Osteocyte (in vitro differentiated cells): ENCODE measurements around the gene RASSF10. TPM values are rescaled to one million over a fixed set of nuclear protein-coding genes. Genes with fewer than 3 reads are reported as not detected.

ENCODE experiments used
- DNase-seq: peaks from one replicate; pipeline ENCODE4 v3.0.0; 2021; ENCODE audit warnings: mixed read lengths; ENCODE audit not compliant: unreplicated experiment; ENCODE audit errors: extremely low spot score
- H3K27ac Mint-ChIP-seq: one replicate; pipeline ENCODE4 v1.8.0; 2021; ENCODE audit warnings: mild to moderate bottlenecking, mixed read lengths; ENCODE audit not compliant: unreplicated experiment
- H3K27me3 Mint-ChIP-seq: one replicate; pipeline ENCODE4 v1.8.0; 2021; ENCODE audit warnings: mixed read lengths; ENCODE audit not compliant: unreplicated experiment
- H3K36me3 Mint-ChIP-seq: one replicate; pipeline ENCODE4 v1.8.0; 2021; ENCODE audit warnings: mixed read lengths; ENCODE audit not compliant: unreplicated experiment
- H3K4me1 Mint-ChIP-seq: one replicate; pipeline ENCODE4 v1.8.0; 2021; ENCODE audit warnings: mixed read lengths; ENCODE audit not compliant: unreplicated experiment
- H3K4me3 Mint-ChIP-seq: one replicate; pipeline ENCODE4 v1.8.0; 2021; ENCODE audit warnings: mild to moderate bottlenecking, moderate library complexity, mixed read lengths; ENCODE audit not compliant: unreplicated experiment
- H3K9me3 Mint-ChIP-seq: one replicate; pipeline ENCODE4 v1.8.0; 2021; ENCODE audit warnings: mixed read lengths; ENCODE audit not compliant: unreplicated experiment
- total RNA-seq: library from RNA; stranded (reverse); gene quantifications from 2 replicates; pipeline ENCODE4 v1.2.1, GENCODE V29; 2021
- TF ChIP-seq, protein P1 (sequence below): fragments of 200-600 bp; sonication (generic); IDR thresholded peaks from 2 replicates; pipeline ENCODE4 v1.5.0; 2021; ENCODE audit warnings: antibody characterized with exemption, mild to moderate bottlenecking, moderate library complexity

The RASSF10 gene
- total RNA-seq, 1 donor from 2014 or later: not detected

DNA sequence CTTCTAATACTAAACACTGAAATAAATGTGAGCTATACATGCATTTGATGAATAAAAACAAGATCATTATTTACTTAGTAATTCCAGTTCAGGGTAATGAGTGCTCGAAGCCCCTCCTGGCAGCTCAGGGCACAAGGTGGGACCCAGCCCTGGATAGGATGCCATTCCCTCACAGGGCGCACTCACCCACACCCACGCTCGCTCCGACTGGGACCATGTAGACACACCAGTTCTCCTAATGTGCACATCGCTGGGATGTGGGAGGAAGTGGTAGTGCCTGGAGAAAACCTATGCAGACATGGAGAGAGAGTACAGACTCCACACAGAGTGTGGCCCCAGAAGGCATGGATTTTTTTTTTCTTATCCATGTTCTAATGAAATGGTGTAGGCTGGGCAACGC, 44.5 kb upstream of the RASSF10 start:
- Mint-ChIP-seq H3K36me3 (no peaks in the 10 kb centered on the region), H3K4me1 (peaks cover 4% of the 10 kb centered on the region), H3K27ac (no peak overlapping the region), H3K9me3 (no peaks in the 10 kb centered on the region), H3K4me3 (no peak overlapping the region), H3K27me3 (peaks cover 49% of the 10 kb centered on the region)
- DNase-seq: no peak
- TF ChIP-seq, protein P1, sequence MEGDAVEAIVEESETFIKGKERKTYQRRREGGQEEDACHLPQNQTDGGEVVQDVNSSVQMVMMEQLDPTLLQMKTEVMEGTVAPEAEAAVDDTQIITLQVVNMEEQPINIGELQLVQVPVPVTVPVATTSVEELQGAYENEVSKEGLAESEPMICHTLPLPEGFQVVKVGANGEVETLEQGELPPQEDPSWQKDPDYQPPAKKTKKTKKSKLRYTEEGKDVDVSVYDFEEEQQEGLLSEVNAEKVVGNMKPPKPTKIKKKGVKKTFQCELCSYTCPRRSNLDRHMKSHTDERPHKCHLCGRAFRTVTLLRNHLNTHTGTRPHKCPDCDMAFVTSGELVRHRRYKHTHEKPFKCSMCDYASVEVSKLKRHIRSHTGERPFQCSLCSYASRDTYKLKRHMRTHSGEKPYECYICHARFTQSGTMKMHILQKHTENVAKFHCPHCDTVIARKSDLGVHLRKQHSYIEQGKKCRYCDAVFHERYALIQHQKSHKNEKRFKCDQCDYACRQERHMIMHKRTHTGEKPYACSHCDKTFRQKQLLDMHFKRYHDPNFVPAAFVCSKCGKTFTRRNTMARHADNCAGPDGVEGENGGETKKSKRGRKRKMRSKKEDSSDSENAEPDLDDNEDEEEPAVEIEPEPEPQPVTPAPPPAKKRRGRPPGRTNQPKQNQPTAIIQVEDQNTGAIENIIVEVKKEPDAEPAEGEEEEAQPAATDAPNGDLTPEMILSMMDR: no peak

DNA sequence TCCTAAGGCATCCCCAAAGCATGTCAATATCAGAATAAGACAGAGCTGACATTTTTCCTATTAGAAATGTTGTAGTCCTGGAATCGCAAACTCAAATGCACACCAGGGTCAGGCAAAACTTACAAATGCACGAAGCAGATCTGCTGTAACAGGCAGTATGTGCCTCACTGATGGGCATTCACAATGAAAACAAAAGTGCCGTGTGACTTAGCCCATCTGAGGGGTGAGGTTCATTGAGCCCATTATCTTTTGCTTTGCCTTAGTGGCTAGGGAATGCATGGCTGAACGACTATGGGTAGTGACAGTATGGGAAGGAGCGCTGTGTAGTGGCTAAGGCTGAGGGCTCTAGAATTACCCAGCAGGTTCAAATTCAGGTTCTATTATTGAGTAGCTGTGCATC, 43.1 kb upstream of the RASSF10 start:
- peaks cover 46% of the 10 kb centered on the region for H3K27me3 Mint-ChIP-seq

GRCh38 chr11:12968101-12968500, 41.0 kb upstream of the RASSF10 start:
- no peaks in the 10 kb centered on the region for H3K9me3 Mint-ChIP-seq
- H3K4me3 Mint-ChIP-seq: no peak overlapping the region
- H3K27me3 Mint-ChIP-seq: peaks cover 48% of the 10 kb centered on the region
- DNase-seq: no peak
- H3K4me1 Mint-ChIP-seq: peaks cover 4% of the 10 kb centered on the region
- TF ChIP-seq, protein P1: no peak
- H3K36me3 Mint-ChIP-seq: no peaks in the 10 kb centered on the region
- no peak overlapping the region for H3K27ac Mint-ChIP-seq

More for the DNA sequence above, 43.1 kb upstream of the RASSF10 start:
- Mint-ChIP-seq H3K9me3 (no peaks in the 10 kb centered on the region), H3K27ac (no peak overlapping the region), H3K4me3 (no peak overlapping the region), H3K4me1 (peaks cover 4% of the 10 kb centered on the region), H3K36me3 (no peaks in the 10 kb centered on the region)
- DNase-seq: no peak
- TF ChIP-seq, protein P1: no peak

DNA sequence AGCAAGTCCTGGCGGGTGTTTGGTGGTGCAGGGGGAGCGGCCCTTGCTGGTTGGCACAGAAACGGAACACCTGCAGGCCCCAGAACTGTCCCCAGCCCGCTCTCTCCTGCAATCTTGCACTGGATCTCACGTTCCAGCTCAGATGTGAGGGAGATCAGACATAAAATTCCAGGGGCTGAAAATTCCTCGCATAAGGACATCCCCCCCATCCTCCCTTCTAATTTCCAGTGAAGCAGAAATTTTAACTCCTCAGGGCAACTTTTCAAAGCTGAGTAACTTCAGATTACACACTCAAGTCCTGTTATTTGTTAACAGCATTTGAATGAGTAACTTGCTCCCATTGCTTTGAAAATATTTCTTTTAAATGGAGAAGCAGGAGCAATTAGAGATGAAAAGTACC, 40.3 kb upstream of the RASSF10 start:
- Mint-ChIP-seq H3K9me3 (no peaks in the 10 kb centered on the region), H3K27ac (no peak overlapping the region), H3K27me3 (peaks cover 49% of the 10 kb centered on the region), H3K4me3 (no peak overlapping the region), H3K36me3 (no peaks in the 10 kb centered on the region), H3K4me1 (peaks cover 4% of the 10 kb centered on the region)
- no peak for DNase-seq
- TF ChIP-seq, protein P1: no peak

DNA sequence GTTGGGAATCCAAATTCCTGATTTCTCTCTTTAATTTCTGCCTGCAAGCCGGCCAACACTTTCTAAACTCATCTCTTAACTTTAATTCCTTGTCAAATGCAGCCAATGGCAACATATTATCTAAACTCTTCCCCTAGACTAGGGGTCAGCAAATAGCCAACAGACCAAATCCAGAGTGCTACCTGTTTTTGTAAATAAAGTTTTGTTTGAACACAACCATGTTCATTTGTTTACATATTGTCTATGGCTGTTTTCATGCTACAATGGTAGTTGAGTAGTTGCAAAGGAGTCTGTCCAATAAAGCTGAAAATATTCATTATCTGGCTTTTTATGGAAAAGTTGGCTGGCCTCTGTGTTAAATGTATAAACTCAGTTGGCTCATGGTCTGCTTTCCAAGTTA, 37.2 kb upstream of the RASSF10 start:
- TF ChIP-seq, protein P1: no peak
- peaks cover 36% of the 10 kb centered on the region for H3K27me3 Mint-ChIP-seq
- H3K36me3 Mint-ChIP-seq: no peaks in the 10 kb centered on the region
- no peak overlapping the region for H3K4me3 Mint-ChIP-seq
- peaks cover 3% of the 10 kb centered on the region for H3K4me1 Mint-ChIP-seq
- H3K27ac Mint-ChIP-seq: no peak overlapping the region
- no peaks in the 10 kb centered on the region for H3K9me3 Mint-ChIP-seq
- DNase-seq: no peak
